SH-SY5Y (cell line): ENCODE data around the gene NEK5.

Experiments used
- GATA2 ChIP-seq: IDR thresholded peaks from 2 replicates; pipeline ENCODE4 v1.6.1; 2011; ENCODE audit warnings: mild to moderate bottlenecking, low read depth, low read length
- GATA3 ChIP-seq: IDR thresholded peaks from 2 replicates; pipeline ENCODE4 v1.6.1; 2011; ENCODE audit warnings: low read depth, mild to moderate bottlenecking, low read length, moderate library complexity

NEK5 gene

GRCh38 chr13:52029569-52029968 lies 99.3 kb downstream of the NEK5 start:
- no peak for TF ChIP-seq GATA3
- TF ChIP-seq GATA2 = no peak

- TF ChIP-seq GATA3 (no peak), GATA2 (no peak)
These were observed 101.0 kb downstream of the NEK5 start for GRCh38 chr13:52027832-52028231.

- TF ChIP-seq GATA2 (no peak), GATA3 (no peak)
These were observed 102.6 kb downstream of the NEK5 start for GRCh38 chr13:52026246-52026626.

DNA sequence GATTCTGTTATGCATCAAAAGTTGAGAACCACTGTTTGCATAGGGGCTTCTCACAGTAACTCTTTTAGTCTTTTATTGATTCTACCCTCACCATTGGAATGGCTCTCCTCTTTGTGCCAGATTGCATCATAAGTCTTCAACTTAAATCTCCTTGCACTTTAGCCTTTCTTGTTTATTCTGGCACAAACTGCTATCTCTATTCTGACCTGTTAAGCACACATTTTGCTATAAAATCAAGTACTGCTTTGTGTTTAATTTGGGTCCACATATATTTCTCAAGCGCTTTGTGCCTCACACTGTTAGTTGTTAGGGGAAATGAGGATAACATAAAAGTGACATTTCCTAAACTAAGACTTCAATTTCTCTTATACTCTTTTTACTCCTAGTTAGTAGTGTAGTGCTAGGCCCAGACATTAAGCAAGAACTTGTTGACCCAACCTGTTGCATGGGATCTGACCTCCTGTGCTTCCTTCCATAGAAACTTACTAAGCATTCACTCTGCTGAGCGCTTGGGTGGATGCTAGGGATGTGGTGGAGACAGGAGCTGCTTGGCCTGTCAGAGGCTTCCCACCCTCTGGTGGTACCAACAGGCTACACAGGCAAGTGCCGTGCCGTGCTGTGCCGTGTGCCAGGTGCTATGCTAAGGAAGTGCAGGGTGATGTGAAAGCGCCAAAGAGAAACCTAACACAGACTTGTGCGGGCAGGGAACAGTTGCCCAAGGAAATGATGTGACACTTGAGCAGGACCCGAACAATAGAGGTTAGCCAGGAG lies 103.2 kb downstream of the NEK5 start:
- TF ChIP-seq GATA3 (no peak), GATA2 (no peak)

- TF ChIP-seq GATA2 (no peak), GATA3 (no peak)
These were observed 104.4 kb downstream of the NEK5 start, which contains the start of gene UTP14C for GRCh38 chr13:52024481-52024880. Gene UTP14C, plus strand, starts transcription at chr13:52024691. Its CDS starts 4,114 bp downstream, at chr13:52028805.

GRCh38 chr13:52022356-52022755 lies 106.5 kb downstream of the NEK5 start:
- TF ChIP-seq GATA3 (no peak), GATA2 (no peak)

GRCh38 chr13:52020191-52020590 lies 108.7 kb downstream of the NEK5 start:
- TF ChIP-seq GATA2 (no peak), GATA3 (no peak)

DNA sequence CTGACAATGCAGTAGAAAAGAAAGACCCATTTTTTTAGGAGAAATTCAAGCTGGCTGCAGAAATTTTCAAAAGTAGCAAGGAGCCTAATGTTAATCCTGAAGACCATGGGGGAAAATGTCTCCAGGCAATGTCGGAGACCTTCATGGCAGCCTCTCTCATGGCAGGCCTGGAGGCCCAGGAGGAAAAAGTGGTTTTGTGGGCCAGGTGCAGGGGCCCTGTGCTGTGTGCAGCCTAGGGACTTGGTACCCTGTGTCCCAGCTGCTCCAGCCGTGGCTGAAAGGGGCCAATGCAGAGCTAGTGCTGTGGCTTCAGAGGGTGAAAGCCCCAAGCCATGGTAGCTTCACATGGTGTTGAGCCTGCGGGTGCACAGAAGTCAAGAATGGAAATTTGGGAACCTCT lies 112.6 kb downstream of the NEK5 start:
- TF ChIP-seq GATA3 = no peak
- TF ChIP-seq GATA2 = no peak

DNA sequence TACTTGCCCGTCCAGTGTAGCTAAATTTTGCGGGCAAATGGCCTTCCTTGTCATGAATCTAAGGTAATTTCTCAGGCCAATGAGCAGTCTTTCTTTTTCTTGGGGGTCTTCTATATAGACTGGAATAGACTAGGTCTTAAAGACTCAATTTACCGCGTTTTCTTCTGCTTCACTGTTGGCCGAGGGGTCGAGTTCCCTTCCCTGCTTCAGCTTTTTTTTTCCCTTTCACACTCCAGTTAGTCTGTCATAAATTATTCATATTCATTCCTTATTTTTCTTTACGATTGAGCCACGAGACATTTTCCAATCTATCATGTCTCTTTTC lies 116.4 kb downstream of the NEK5 start:
- no peak for TF ChIP-seq GATA2
- no peak for TF ChIP-seq GATA3

- no peak for TF ChIP-seq GATA3
- no peak for TF ChIP-seq GATA2
These were observed 117.0 kb downstream of the NEK5 start, which contains the start of gene ALG11 for GRCh38 chr13:52011632-52012511. Gene ALG11, plus strand, starts transcription at chr13:52012398. Its CDS starts 21 bp downstream, at chr13:52012419.

DNA sequence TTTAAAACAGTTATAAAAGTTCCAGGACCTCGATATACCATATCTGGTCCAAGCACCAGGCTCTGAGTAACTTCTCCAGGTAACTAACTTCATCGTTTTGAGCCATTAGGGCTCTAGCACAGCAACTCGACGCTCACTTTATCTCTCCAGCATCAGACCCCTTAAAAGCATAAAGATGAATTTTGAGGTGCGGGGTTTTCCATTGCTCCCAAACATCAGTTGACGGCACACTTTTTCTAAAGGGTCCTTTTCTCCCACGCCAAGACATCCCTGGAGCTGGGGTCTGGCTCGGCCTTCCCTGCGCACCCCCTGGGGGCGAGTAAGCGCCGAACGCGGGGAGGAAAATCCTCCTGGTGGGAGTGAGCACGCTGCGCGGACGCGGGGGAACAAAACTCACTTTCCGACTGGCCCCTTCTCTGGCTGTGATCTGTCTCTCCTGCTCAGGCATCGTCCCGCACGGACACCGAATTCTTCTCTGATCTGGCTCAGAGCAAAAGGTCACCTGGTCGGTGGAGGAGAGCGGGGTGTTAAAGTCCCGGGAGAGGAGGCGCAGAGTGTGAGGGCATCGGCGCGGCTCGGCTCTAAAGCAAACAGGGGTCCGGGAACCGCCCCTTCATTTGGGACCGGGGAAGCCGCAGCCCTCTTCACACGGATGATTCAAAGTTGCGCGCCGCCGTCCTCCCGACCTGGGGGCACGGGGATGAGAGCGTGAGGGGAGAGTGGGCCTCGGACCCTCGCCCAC lies 117.8 kb downstream of the NEK5 start, which contains the start of gene ATP7B:
Gene ATP7B (minus strand): TSS at position 561 of the 742 bp plus-strand sequence. CDS start 113 bp downstream, at position 448.
- TF ChIP-seq GATA3 = no peak
- TF ChIP-seq GATA2 = 0 out of 2 replicates have a peak, but pooled peaks have one; percentile 16

DNA sequence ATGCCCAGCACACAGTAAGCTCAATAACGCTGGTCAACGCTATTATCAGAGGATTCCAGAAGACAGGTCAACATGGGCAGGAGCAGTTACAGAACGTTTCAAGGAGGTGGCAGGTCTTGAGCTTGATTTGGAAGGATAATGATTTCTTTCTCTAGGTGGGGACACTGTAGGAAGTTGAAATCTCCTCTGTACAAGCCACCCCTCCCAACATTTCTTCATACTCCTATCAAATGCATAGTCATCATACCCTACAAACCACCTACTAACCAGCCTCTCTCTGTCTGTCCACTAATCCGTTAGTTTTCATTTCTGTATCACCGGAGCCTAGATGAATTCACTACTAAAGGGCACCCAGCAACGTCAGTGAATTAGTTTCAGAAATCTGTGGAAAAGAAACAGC lies 118.9 kb downstream of the NEK5 start:
- no peak for TF ChIP-seq GATA3
- TF ChIP-seq GATA2 = no peak

GRCh38 chr13:52006523-52007245 lies 122.2 kb downstream of the NEK5 start:
- no peak for TF ChIP-seq GATA2
- TF ChIP-seq GATA3 = no peak
